H9 (cell line): ENCODE data around the gene GBE1. TPM values are rescaled to one million over a fixed set of nuclear protein-coding genes. Genes with fewer than 3 reads are reported as not detected.
"Not testable (repeated sequence)": the region's sequence is repeated elsewhere in the genome, so short reads cannot be mapped to it uniquely, and the experiment has no call there.

Source experiments
- DNase-seq: peaks from one replicate; pipeline ENCODE4 v3.0.0-alpha.2; 2017
- H2AFZ ChIP-seq: one replicate; pipeline ENCODE4 v1.6.1; 2013; ENCODE audit warnings: mild to moderate bottlenecking, low read length, control low read depth, moderate library complexity
- H2AK5ac ChIP-seq: 2 replicates; pipeline ENCODE4 v1.6.1; 2013; ENCODE audit warnings: low read length, control low read depth, mixed read lengths; ENCODE audit not compliant: insufficient read length
- H2BK120ac ChIP-seq: one replicate; pipeline ENCODE4 v1.6.1; 2013; ENCODE audit warnings: low read depth, mild to moderate bottlenecking, low read length, control low read depth, inconsistent platforms; ENCODE audit not compliant: poor library complexity, severe bottlenecking
- H2BK12ac ChIP-seq: 2 replicates; pipeline ENCODE4 v1.6.1; 2013; ENCODE audit warnings: low read length, control low read depth, mixed read lengths, low read depth; ENCODE audit not compliant: insufficient read length
- H2BK15ac ChIP-seq: 2 replicates; pipeline ENCODE4 v1.6.1; 2013; ENCODE audit warnings: low read depth, low read length, control low read depth
- H2BK20ac ChIP-seq: one replicate; pipeline ENCODE4 v1.6.1; 2013; ENCODE audit warnings: low read depth, mild to moderate bottlenecking, low read length, control low read depth, inconsistent platforms; ENCODE audit not compliant: poor library complexity, severe bottlenecking
- H2BK5ac ChIP-seq: 2 replicates; pipeline ENCODE4 v1.6.1; 2013; ENCODE audit warnings: low read length, control low read depth, mixed read lengths; ENCODE audit not compliant: insufficient read length
- H3K14ac ChIP-seq: 2 replicates; pipeline ENCODE4 v1.6.1; 2013; ENCODE audit warnings: low read length, control low read depth; ENCODE audit not compliant: insufficient read depth
- H3K18ac ChIP-seq: 2 replicates; pipeline ENCODE4 v1.6.1; 2013; ENCODE audit warnings: low read depth, mild to moderate bottlenecking, mixed read lengths, low read length, control low read depth; ENCODE audit not compliant: insufficient read length
- H3K23ac ChIP-seq: 2 replicates; pipeline ENCODE4 v1.6.1; 2013; ENCODE audit warnings: low read length, control low read depth, mixed read lengths, low read depth; ENCODE audit not compliant: insufficient read length
- H3K23me2 ChIP-seq: 2 replicates; pipeline ENCODE4 v1.6.1; 2013; ENCODE audit warnings: low read depth, mild to moderate bottlenecking, mixed read lengths, low read length, control low read depth; ENCODE audit not compliant: insufficient read length, poor library complexity, severe bottlenecking
- H3K27ac ChIP-seq: 2 replicates; pipeline ENCODE4 v1.5.1; 2013; ENCODE audit warnings: low read length, control low read depth, mixed read lengths, low read depth; ENCODE audit not compliant: insufficient read length
- H3K27me3 ChIP-seq: 2 replicates; pipeline ENCODE4 v1.6.1; 2013; ENCODE audit warnings: low read length, control low read depth, inconsistent platforms; ENCODE audit not compliant: insufficient read depth
- H3K4ac ChIP-seq: 2 replicates; pipeline ENCODE4 v1.6.1; 2013; ENCODE audit warnings: low read depth, mild to moderate bottlenecking, control low read depth, inconsistent platforms, low read length, moderate library complexity
- H3K4me1 ChIP-seq: 2 replicates; pipeline ENCODE4 v1.6.1; 2013; ENCODE audit warnings: low read length, control low read depth, inconsistent platforms; ENCODE audit not compliant: insufficient read depth
- H3K4me2 ChIP-seq: 2 replicates; pipeline ENCODE4 v1.6.1; 2013; ENCODE audit warnings: low read length, control low read depth, mixed read lengths; ENCODE audit not compliant: insufficient read length, insufficient read depth
- H3K56ac ChIP-seq: 2 replicates; pipeline ENCODE4 v1.6.1; 2013; ENCODE audit warnings: low read depth, mild to moderate bottlenecking, mixed read lengths, low read length, control low read depth; ENCODE audit not compliant: insufficient read length
- H3K79me1 ChIP-seq: 2 replicates; pipeline ENCODE4 v1.6.1; 2013; ENCODE audit warnings: low read depth, mild to moderate bottlenecking, moderate library complexity, low read length, control low read depth, inconsistent platforms; ENCODE audit not compliant: insufficient read depth, poor library complexity, severe bottlenecking
- H3K79me2 ChIP-seq: 2 replicates; pipeline ENCODE4 v1.6.1; 2013; ENCODE audit warnings: low read length, control low read depth, inconsistent platforms; ENCODE audit not compliant: insufficient read depth
- H3K9ac ChIP-seq: 2 replicates; pipeline ENCODE4 v1.6.1; 2013; ENCODE audit warnings: low read length, control low read depth, mixed read lengths; ENCODE audit not compliant: insufficient read length; ENCODE audit errors: extremely low read depth
- H3K9me3 ChIP-seq: one replicate; pipeline ENCODE4 v1.6.1; 2013; ENCODE audit warnings: low read depth, low read length, inconsistent platforms; ENCODE audit not compliant: control insufficient read depth
- H3T11ph ChIP-seq: one replicate; pipeline ENCODE4 v1.6.1; 2013; ENCODE audit warnings: mild to moderate bottlenecking, low read length, control low read depth, inconsistent platforms
- H4K20me1 ChIP-seq: one replicate; pipeline ENCODE4 v1.6.1; 2013; ENCODE audit not compliant: control insufficient read depth, insufficient read length, insufficient read depth
- H4K5ac ChIP-seq: 2 replicates; pipeline ENCODE4 v1.6.1; 2013; ENCODE audit warnings: low read depth, mild to moderate bottlenecking, mixed read lengths, low read length, control low read depth; ENCODE audit not compliant: insufficient read length
- H4K8ac ChIP-seq: replicated peaks from 2 replicates; pipeline ENCODE4 v1.6.1; 2013; ENCODE audit warnings: low read length, control low read depth, mixed read lengths, low read depth; ENCODE audit not compliant: insufficient read length
- H4K91ac ChIP-seq: 2 replicates; pipeline ENCODE4 v1.6.1; 2013; ENCODE audit warnings: low read depth, mild to moderate bottlenecking, moderate library complexity, mixed read lengths, low read length, control low read depth; ENCODE audit not compliant: insufficient read length
- H3K27ac Mint-ChIP-seq, 3 experiments: 2 replicates in 2 of 3; 3 replicates in 1 of 3; pipeline ENCODE4 v1.8.0; 2020 to 2021; ENCODE audit warnings: mixed read lengths in 3 of 3, mild to moderate bottlenecking in 1 of 3, moderate library complexity in 1 of 3
- H3K27me3 Mint-ChIP-seq: 2 replicates; pipeline ENCODE4 v1.8.0; 2021; ENCODE audit warnings: low read depth, mild to moderate bottlenecking, moderate library complexity, mixed read lengths
- H3K36me3 Mint-ChIP-seq, 3 experiments: 2 replicates in 2 of 3; 3 replicates in 1 of 3; pipeline ENCODE4 v1.8.0; 2020 to 2021; ENCODE audit warnings: low read depth in 3 of 3, mixed read lengths in 3 of 3; ENCODE audit not compliant: insufficient read depth in 1 of 3
- H3K4me1 Mint-ChIP-seq, 2 experiments: 2 replicates each; pipeline ENCODE4 v1.8.0; 2020; ENCODE audit warnings: mixed read lengths in 2 of 2
- H3K4me3 Mint-ChIP-seq, 2 experiments: 2 replicates in 1 of 2; 3 replicates in 1 of 2; pipeline ENCODE4 v1.8.0; 2020 to 2021; ENCODE audit warnings: mild to moderate bottlenecking in 2 of 2, mixed read lengths in 2 of 2, moderate library complexity in 1 of 2
- H3K9me3 Mint-ChIP-seq, 2 experiments: 2 replicates in 1 of 2; 3 replicates in 1 of 2; pipeline ENCODE4 v1.8.0; 2020; ENCODE audit warnings: mild to moderate bottlenecking in 2 of 2, mixed read lengths in 2 of 2, moderate library complexity in 1 of 2
- WGBS: extraction: QIAGEN DNeasy Blood & Tissue Kit; methylation state at CpG from one replicate; pipeline ENCODE4 v1.1.7; 2013; ENCODE audit warnings: missing lambda C conversion rate, low lambda C conversion rate, mixed read lengths; ENCODE audit not compliant: insufficient read length; ENCODE audit errors: extremely low coverage; 5-methylcytosine and 5-hydroxymethylcytosine counted together
- total RNA-seq: library from RNA; stranded (reverse); gene quantifications from 2 replicates; pipeline ENCODE4 v1.2.1, GENCODE V29; 2021
- TF ChIP-seq, protein P1 (sequence below): fragments of 200-600 bp; sonication (generic); conservative IDR thresholded peaks from 3 replicates; pipeline ENCODE4 v1.8.0; 2021; ENCODE audit warnings: antibody characterized with exemption, mild to moderate bottlenecking

Gene GBE1
- total RNA-seq, 1 experiment from 2014 or later: 13.8 TPM

- H2AK5ac ChIP-seq: no peak overlapping the region
- no peak overlapping the region for H2BK15ac ChIP-seq
- no peak for DNase-seq
- TF ChIP-seq, protein P1, sequence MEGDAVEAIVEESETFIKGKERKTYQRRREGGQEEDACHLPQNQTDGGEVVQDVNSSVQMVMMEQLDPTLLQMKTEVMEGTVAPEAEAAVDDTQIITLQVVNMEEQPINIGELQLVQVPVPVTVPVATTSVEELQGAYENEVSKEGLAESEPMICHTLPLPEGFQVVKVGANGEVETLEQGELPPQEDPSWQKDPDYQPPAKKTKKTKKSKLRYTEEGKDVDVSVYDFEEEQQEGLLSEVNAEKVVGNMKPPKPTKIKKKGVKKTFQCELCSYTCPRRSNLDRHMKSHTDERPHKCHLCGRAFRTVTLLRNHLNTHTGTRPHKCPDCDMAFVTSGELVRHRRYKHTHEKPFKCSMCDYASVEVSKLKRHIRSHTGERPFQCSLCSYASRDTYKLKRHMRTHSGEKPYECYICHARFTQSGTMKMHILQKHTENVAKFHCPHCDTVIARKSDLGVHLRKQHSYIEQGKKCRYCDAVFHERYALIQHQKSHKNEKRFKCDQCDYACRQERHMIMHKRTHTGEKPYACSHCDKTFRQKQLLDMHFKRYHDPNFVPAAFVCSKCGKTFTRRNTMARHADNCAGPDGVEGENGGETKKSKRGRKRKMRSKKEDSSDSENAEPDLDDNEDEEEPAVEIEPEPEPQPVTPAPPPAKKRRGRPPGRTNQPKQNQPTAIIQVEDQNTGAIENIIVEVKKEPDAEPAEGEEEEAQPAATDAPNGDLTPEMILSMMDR: no peak
- H3K4ac ChIP-seq: no peak overlapping the region
- no peak overlapping the region for H3K27ac Mint-ChIP-seq
- no peak overlapping the region for H3K9ac ChIP-seq
- no peak overlapping the region for H3K27ac ChIP-seq
- H3T11ph ChIP-seq: no peak overlapping the region
- H3K4me3 Mint-ChIP-seq: peak overlapping the region; percentile 90 to 91; a peak in 4 of 5 replicates
- no peaks in the 10 kb centered on the region for H4K20me1 ChIP-seq
- H3K9me3 ChIP-seq: no peaks in the 10 kb centered on the region
- no peak overlapping the region for H3K18ac ChIP-seq
- no peak overlapping the region for H3K56ac ChIP-seq
- no peak overlapping the region for H4K91ac ChIP-seq
- H3K79me2 ChIP-seq: no peaks in the 10 kb centered on the region
- H3K14ac ChIP-seq: no peak overlapping the region
- no peak overlapping the region for H4K5ac ChIP-seq
- no peak overlapping the region for H2BK120ac ChIP-seq
- H3K4me1 Mint-ChIP-seq: peaks cover 20% of the 10 kb centered on the region in 2 experiments
- no peaks in the 10 kb centered on the region for H3K27me3 ChIP-seq
- H2BK20ac ChIP-seq: no peak overlapping the region
- WGBS: no CpG with 5 or more reads among the region's 3 CpGs
- no peak overlapping the region for H4K8ac ChIP-seq
- H3K4me2 ChIP-seq: peak overlapping the region; percentile 57
- no peak overlapping the region for H2BK5ac ChIP-seq
- no peak overlapping the region for H3K23ac ChIP-seq
- peaks cover 3% of the 10 kb centered on the region for H3K23me2 ChIP-seq
- H3K36me3 Mint-ChIP-seq: peaks cover 6 to 8% (median 6%) of the 10 kb centered on the region in 3 experiments; a peak in 4 of 7 replicates
- H3K9me3 Mint-ChIP-seq: no peaks in the 10 kb centered on the region; a peak in 1 of 5 replicates
- no peak overlapping the region for H2BK12ac ChIP-seq
- H2AFZ ChIP-seq: no peak overlapping the region
- no peaks in the 10 kb centered on the region for H3K4me1 ChIP-seq
- no peaks in the 10 kb centered on the region for H3K79me1 ChIP-seq
- H3K27me3 Mint-ChIP-seq: no peaks in the 10 kb centered on the region; the same call in 1 of the 2 replicates
Observed at GRCh38 chr3:81760215-81760614, 1.2 kb downstream of the GBE1 start.

DNA sequence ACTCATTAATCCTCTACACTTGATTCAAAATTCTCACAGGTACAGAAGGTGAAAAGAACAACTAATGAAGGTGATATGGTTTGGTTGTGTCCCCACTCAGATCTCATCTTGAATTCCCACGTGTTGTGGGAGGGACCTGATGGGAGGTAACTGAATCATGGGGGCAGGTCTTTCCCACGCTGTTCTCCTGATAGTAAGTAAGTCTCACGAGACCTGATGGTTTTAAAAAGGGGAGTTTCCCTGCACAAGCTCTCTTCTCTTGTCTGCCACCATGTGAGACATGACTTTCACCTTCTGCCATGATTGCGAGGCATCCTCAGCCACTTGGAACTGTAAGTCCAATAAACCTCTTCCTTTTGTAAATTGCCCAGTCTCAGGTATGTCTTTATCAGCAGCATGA, 2.7 kb downstream of the GBE1 start:
- H3K27ac ChIP-seq: not testable (repeated sequence)

More for the DNA sequence above, 2.7 kb downstream of the GBE1 start:
- not testable (repeated sequence) for H3K56ac ChIP-seq, H3K23ac ChIP-seq, H2BK20ac ChIP-seq, H3K4me1 ChIP-seq, H2AFZ ChIP-seq, H3K23me2 ChIP-seq, H3K9ac ChIP-seq, DNase-seq, H2BK120ac ChIP-seq, H4K5ac ChIP-seq, H2AK5ac ChIP-seq, H4K91ac ChIP-seq, H3K9me3 Mint-ChIP-seq, H3K4ac ChIP-seq, H3K9me3 ChIP-seq, H2BK15ac ChIP-seq, H4K20me1 ChIP-seq, H3K4me2 ChIP-seq, H4K8ac ChIP-seq, H2BK12ac ChIP-seq, H3K14ac ChIP-seq, H3K4me3 Mint-ChIP-seq, H3K27me3 Mint-ChIP-seq, H3K18ac ChIP-seq, H3K79me2 ChIP-seq, H3K27ac Mint-ChIP-seq, H3K79me1 ChIP-seq, H3K27me3 ChIP-seq, H2BK5ac ChIP-seq, H3T11ph ChIP-seq
- peaks cover 6 to 23% (median 11%) of the 10 kb centered on the region in 3 experiments; a peak in 5 of 7 replicates for H3K36me3 Mint-ChIP-seq
- peaks cover 20% of the 10 kb centered on the region in 2 experiments for H3K4me1 Mint-ChIP-seq
- no CpG with 5 or more reads among the region's 4 CpGs for WGBS
